ENCODE results near the gene LRRC37B. TPM values are rescaled to one million over a fixed set of nuclear protein-coding genes. Genes with fewer than 3 reads are reported as not detected.
A peak's percentile ranks its signal among the peaks of the same experiment; 100 is the strongest.
"Not testable (repeated sequence)": the region's sequence is repeated elsewhere in the genome, so short reads cannot be mapped to it uniquely, and the experiment has no call there.

LRRC37B gene
- total RNA-seq, 1 donor from 2014 or later: 23.4 TPM

DNA sequence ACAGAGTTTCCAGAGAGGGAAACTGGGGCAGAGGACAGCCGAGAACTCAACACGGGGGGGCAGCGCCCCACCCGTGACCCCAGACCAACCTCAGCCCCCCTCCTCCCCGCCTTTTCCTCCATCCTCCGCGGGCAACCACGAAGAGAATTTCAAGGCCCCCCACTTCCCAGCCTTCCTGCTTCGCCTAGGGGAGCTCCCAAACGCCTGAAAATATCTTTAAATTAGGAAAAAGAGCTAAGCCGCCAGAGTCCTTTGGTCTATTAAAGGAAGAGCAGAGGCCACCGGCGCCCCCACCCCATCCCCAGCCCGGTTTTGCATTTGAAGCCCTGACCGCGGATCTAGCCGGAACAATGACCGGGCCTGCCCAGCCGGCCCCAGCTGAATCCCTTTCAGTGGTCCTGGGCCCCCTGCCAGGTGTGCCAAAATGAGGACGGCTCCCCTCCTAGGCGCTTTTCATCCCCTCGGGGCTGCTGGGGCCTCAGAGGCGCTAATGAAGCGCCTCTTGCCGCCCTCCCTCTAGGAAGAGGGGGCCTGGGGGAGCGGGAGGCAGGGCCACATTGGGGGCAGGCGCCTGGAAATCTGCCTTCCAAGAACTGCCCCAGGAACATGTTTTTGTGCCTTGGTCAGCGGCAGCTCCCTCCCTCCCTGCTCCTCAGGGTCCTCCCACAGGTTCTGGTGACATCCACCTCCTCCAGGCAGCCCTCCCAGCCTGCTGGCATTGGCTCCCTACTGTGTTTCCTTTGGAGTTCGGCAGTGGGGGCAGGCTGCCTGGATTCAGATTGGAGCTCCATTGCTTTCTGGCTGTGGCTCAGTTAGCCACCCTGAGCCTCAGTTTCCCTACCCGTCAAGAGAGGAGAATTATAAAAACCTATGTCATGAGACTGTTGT lies 78.0 kb downstream of the LRRC37B start:
- not testable (repeated sequence) for H3K27ac Mint-ChIP-seq (ENCODE audit: unreplicated experiment); DNase-seq; H3K36me3 Mint-ChIP-seq (ENCODE audit: unreplicated experiment); H3K4me1 Mint-ChIP-seq (ENCODE audit: low read depth, unreplicated experiment); H3K27me3 Mint-ChIP-seq (ENCODE audit: unreplicated experiment); H3K9me3 Mint-ChIP-seq (ENCODE audit: unreplicated experiment)
- H3K4me3 Mint-ChIP-seq (ENCODE audit: unreplicated experiment): peak overlapping the region; percentile 46

DNA sequence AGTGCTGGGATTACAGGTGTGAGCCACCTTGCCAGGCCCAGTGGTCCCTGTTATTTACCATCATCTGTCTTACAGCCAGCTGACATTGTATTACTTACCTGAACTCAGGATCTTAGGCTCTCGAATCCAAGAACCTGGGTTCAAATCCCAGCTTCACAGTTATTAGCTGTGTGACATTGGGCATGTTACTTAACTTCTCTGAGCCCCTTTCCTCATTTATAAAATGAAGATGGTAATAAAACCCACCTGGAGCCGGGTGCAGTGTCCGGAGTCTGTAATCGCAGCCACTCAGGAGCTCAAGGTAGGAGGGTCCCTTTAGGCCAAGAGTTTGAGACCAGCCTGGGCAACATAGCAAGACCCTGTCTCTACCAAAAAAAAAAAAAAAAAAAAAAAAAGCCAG lies 79.7 kb downstream of the LRRC37B start:
- not testable (repeated sequence) for H3K4me1 Mint-ChIP-seq (ENCODE audit: low read depth, unreplicated experiment); H3K36me3 Mint-ChIP-seq (ENCODE audit: unreplicated experiment); DNase-seq; H3K27ac Mint-ChIP-seq (ENCODE audit: unreplicated experiment); H3K27me3 Mint-ChIP-seq (ENCODE audit: unreplicated experiment); H3K4me3 Mint-ChIP-seq (ENCODE audit: unreplicated experiment); H3K9me3 Mint-ChIP-seq (ENCODE audit: unreplicated experiment)

DNA sequence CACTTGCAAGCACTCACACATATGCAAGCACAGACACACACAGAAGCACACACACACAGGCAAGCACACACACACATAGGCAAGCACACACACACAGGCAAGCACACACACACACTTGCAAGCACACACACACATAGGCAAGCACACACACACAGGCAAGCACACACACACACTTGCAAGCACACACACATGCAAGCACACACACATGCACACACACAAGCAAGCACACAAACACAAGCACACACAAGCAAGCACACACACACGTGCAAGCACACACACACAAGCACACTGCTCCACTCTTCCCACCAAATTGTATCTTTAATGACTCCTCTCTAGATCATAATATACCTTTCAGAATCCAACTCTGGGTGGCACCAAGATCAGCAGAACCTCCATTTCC lies 84.9 kb downstream of the LRRC37B start:
- DNase-seq; H3K4me3 Mint-ChIP-seq (ENCODE audit: unreplicated experiment); H3K4me1 Mint-ChIP-seq (ENCODE audit: low read depth, unreplicated experiment); H3K27ac Mint-ChIP-seq (ENCODE audit: unreplicated experiment); H3K27me3 Mint-ChIP-seq (ENCODE audit: unreplicated experiment); H3K36me3 Mint-ChIP-seq (ENCODE audit: unreplicated experiment); H3K9me3 Mint-ChIP-seq (ENCODE audit: unreplicated experiment): not testable (repeated sequence)

DNA sequence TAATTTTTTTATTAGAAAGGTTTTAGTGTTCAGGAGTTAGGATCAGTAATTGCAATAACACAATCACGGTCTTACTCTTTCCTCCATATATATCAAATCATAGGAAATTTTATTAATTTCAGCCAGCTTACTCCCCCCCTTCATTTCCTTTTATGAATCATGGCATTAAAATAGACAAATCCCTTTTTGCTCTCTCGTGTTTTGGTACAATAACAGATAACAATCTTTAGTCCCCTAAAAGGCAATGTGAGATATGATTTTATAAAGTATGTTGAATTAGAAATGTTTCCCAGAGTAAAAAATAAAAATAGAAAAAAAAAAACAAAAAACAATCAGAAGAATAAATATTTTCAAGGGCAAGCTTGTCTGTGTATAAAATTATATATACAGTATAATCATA lies 92.5 kb downstream of the LRRC37B start:
- DNase-seq: no peak
- Mint-ChIP-seq H3K36me3 (ENCODE audit: unreplicated experiment) (no peaks in the 10 kb centered on the region), H3K4me1 (ENCODE audit: low read depth, unreplicated experiment) (no peaks in the 10 kb centered on the region), H3K27me3 (ENCODE audit: unreplicated experiment) (no peaks in the 10 kb centered on the region), H3K27ac (ENCODE audit: unreplicated experiment) (no peak overlapping the region), H3K9me3 (ENCODE audit: unreplicated experiment) (no peaks in the 10 kb centered on the region), H3K4me3 (ENCODE audit: unreplicated experiment) (no peak overlapping the region)
- TF ChIP-seq, protein P1, sequence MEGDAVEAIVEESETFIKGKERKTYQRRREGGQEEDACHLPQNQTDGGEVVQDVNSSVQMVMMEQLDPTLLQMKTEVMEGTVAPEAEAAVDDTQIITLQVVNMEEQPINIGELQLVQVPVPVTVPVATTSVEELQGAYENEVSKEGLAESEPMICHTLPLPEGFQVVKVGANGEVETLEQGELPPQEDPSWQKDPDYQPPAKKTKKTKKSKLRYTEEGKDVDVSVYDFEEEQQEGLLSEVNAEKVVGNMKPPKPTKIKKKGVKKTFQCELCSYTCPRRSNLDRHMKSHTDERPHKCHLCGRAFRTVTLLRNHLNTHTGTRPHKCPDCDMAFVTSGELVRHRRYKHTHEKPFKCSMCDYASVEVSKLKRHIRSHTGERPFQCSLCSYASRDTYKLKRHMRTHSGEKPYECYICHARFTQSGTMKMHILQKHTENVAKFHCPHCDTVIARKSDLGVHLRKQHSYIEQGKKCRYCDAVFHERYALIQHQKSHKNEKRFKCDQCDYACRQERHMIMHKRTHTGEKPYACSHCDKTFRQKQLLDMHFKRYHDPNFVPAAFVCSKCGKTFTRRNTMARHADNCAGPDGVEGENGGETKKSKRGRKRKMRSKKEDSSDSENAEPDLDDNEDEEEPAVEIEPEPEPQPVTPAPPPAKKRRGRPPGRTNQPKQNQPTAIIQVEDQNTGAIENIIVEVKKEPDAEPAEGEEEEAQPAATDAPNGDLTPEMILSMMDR (IDR thresholded peaks at IDR 0.05; ENCODE audit: partially characterized antibody, unreplicated experiment): no peak

DNA sequence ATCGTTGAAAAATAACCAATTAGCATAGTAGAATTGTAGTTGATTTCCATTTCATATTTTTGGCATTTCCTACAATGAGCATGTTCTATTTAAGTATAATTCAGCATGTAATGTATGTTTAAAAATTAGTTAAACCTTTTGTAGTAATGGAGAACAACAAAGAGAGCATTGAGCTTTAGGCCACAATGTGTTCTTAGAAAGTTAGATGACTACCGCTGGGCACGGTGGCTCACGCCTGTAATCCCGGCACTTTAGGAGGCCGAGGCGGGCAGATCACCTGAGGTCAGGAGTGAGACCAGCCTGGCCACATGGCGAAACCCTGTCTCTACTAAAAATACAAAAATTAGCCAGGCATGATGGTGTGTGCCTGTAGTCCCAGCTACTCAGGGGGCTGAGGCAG lies 93.1 kb downstream of the LRRC37B start:
- not testable (repeated sequence) for H3K4me3 Mint-ChIP-seq (ENCODE audit: unreplicated experiment); DNase-seq; H3K9me3 Mint-ChIP-seq (ENCODE audit: unreplicated experiment); H3K36me3 Mint-ChIP-seq (ENCODE audit: unreplicated experiment); H3K4me1 Mint-ChIP-seq (ENCODE audit: low read depth, unreplicated experiment); H3K27me3 Mint-ChIP-seq (ENCODE audit: unreplicated experiment); H3K27ac Mint-ChIP-seq (ENCODE audit: unreplicated experiment)

DNA sequence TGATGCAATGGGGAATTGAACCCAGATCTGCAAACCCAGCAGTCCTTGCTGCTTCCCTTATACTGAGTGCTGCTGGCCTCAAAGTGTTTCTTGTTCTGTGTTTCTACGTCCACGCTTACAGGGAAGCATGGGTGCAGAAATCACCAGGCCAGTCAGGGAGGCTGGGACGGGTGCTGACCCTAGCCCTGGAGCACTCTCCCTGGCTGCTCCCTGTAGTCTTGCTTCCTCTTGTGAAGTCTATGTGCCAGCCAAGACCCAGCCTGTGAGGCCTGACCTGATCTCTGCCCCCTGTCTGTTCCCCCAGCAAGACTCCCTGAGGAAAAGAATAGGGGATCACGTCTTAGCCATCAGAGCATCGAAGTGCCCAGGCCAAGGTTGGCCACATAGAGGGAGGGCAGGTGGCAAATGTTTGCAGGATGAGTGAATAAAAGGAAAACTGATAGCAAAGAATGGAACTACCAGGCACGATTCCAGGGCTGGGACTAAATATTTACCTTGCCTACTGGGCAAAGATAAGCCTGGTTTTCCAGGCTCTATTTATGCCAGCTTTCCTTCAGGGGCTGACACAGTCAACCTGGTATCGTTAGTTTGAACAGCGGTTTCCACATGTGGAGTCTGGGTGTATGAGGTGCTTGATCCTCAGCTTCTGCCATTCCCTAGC lies 93.9 kb downstream of the LRRC37B start:
- Mint-ChIP-seq H3K4me1 (ENCODE audit: low read depth, unreplicated experiment) (no peaks in the 10 kb centered on the region), H3K9me3 (ENCODE audit: unreplicated experiment) (no peaks in the 10 kb centered on the region), H3K27me3 (ENCODE audit: unreplicated experiment) (peaks cover 2% of the 10 kb centered on the region), H3K27ac (ENCODE audit: unreplicated experiment) (no peak overlapping the region), H3K36me3 (ENCODE audit: unreplicated experiment) (no peaks in the 10 kb centered on the region), H3K4me3 (ENCODE audit: unreplicated experiment) (no peak overlapping the region)
- no peak for DNase-seq
- TF ChIP-seq, protein P1 (IDR thresholded peaks at IDR 0.05; ENCODE audit: partially characterized antibody, unreplicated experiment): no peak

DNA sequence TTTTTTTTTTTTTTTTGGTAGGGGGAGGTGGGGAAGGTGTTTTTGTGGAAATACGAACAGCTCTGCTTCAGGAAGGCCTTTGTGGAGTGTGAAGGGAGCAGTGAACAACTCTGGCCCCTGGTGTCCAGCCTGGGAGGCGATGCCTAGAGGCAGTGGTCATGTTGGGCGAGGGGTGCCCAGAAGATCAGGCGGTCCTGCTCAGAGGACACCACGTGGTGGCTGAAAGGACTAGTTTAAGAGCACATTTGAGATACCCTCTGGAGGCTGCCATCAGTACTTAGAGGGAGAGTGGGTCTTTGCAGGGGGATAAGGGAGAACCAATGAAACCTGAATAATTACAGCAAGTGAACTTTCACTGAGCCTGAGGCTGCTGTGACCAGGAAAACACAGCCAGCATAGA lies 95.0 kb downstream of the LRRC37B start:
- H3K27me3 Mint-ChIP-seq (ENCODE audit: unreplicated experiment): peaks cover 3% of the 10 kb centered on the region
- H3K27ac Mint-ChIP-seq (ENCODE audit: unreplicated experiment): no peak overlapping the region
- TF ChIP-seq, protein P1 (IDR thresholded peaks at IDR 0.05; ENCODE audit: partially characterized antibody, unreplicated experiment): no peak
- DNase-seq: no peak
- H3K4me3 Mint-ChIP-seq (ENCODE audit: unreplicated experiment): no peak overlapping the region
- no peaks in the 10 kb centered on the region for H3K4me1 Mint-ChIP-seq (ENCODE audit: low read depth, unreplicated experiment)
- no peaks in the 10 kb centered on the region for H3K36me3 Mint-ChIP-seq (ENCODE audit: unreplicated experiment)
- H3K9me3 Mint-ChIP-seq (ENCODE audit: unreplicated experiment): no peaks in the 10 kb centered on the region
